ENCODE data around the gene SLIT1.

The SLIT1 gene

DNA sequence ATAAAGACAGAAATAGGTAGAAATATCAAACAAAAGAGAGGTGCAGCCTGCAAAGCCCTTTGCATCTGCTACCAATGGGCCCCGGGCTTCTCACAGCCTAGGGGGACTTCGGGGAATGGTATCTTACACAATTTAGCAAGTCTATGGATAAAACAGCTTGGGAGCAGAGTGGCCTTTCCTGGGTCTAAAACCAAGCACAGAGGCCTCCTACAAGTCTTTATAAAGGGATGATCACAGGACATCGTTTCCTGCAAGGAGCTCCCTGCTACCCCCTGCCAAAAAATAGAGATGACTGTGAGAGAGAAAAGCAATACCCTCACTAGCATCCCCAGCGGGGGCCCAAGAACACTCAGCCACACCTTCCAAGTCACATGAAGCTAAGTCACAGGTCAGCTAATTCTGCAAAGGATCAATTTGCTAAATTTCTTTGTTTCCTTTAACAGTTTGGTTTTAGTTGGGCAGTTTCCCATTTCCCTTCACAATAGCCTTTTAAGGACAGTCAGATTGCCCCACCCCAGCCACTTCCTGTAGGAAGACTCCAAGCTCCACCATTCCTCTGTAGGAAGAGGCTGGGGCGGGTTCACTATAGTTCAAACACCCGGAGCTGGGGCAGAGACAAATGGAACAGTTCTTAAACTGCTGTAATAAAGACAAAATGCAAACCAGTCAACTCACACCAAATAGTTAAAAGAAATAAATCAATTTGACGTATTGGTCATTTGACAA lies 105.5 kb downstream of the SLIT1 start:
- no peak for DNase-seq (ENCODE audit: low read depth)

- DNase-seq (ENCODE audit: low read depth), result no peak
Observed at GRCh38 chr10:97079448-97079847, 106.3 kb downstream of the SLIT1 start.

DNA sequence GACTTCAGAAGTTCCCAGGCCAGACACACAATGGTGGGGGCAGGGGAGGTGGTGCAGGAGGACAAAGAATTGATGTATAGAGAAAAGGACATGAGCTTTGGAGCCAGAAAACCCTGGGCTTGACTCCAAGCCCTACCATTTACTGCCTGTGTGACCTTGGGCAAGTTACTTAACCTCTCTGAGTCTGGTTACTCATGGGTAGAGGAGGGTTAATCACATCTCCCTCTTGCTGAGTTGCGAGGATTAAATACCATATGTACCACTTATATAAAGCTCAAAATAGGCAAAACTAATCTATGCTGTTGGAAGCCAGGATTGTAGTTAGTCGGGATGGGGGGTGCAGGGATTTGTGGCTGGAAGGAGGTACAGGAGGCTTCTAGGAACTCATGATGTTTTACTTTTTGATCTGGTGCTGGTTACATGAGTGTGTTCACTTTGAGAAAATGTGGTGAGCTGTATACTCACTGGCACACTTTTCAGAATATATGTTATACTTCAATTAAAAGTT lies 106.8 kb downstream of the SLIT1 start:
- DNase-seq (ENCODE audit: low read depth), result no peak

DNA sequence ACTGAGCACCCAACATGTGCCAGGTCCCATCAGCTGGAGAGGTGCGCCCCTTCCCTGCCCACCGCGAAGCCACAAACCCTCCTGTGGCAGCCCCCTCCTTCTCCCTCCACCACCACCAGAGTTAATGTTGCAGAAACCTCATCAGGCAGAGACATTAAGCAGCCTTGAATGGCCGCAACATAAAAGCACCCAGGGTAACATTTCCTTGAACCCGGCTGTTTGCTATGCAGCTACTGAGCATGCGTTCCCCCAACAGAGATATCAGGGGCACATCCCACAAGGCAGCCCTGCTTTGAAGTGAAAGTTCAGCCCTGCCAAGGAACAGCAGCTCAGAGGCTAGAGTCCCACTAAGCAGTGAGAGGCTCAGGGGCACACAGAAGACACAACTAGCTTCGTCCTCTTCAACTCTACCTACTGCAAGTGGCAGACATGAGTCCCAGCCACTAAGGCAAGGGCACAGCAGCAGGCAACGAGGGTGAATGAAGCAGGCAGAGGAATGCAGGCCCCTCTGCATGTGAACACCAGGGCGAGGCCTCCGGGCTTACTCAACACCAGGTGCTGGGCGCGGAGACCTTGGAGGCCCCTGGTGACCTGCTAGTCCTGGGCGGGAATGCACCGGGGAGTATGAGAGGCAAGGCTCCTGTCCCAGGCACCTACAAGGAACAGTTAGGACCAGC lies 107.4 kb downstream of the SLIT1 start:
- DNase-seq (ENCODE audit: low read depth), result no peak

DNA sequence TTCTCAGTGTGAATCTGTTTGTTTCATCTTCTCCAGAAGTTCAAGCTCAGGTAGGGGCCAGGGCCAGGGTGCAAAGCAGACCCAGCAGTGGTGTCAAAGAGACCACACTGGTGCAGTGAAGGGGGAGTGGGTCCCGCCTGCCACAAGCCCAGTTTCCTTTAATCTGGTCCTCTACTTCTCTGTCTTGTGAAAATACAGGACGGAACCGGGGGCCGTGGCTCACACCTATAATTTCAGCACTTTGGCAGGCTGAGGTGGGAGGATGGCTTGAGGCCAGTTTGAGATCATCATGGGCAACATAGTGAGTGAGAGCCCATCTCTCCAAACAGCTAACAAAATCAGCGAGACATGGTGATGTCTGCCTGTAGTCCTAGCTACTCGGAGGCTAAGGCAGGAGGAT lies 109.0 kb downstream of the SLIT1 start:
- DNase-seq (ENCODE audit: low read depth), result no peak

DNA sequence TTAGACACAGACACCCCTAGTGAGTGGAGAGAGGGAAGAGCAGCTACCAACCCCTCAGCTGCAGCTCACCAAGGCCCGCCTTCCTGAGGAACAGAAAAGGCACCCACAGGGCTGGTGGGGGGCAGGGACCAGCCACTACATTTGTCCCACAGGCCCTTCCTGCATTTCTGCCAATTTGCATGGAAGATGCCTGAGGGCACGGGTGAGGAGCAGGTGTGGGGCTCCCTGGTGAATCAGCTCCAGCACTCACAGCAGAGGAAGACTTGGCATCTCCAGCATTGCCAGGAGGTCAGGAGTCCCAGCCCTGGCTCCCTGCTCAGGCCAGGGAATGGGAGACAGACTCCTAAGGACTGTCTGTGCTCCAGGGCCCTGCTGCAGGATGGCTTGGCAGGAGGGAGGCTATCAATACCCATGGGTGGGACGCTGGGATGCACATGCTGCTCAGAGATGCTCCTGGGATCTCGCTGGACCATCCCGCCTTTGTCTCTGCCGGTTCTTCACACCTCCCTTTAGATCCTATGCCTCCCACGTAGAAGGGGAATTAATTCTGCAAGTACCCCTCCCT lies 109.7 kb downstream of the SLIT1 start:
- DNase-seq (ENCODE audit: low read depth), result no peak

DNA sequence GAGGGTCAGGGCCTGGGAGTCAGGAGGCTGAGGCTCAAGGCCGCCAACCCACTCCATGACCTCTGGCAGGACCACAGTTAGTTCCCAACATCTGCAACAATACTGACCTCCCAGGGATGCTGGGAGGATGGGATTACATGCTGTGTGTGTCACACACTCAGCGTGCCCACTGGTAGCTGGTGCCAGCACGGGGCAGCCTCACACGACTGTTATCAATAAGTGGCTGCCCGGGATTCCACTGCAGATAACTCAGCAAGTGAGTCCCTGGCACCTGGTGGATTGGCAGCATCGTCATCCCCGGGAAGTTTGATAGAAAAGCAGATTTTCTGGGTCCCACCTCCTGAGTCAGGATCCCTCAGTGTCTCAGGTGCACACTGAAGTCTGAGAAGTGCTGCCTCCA lies 110.3 kb downstream of the SLIT1 start:
- DNase-seq (ENCODE audit: low read depth), result no peak

DNA sequence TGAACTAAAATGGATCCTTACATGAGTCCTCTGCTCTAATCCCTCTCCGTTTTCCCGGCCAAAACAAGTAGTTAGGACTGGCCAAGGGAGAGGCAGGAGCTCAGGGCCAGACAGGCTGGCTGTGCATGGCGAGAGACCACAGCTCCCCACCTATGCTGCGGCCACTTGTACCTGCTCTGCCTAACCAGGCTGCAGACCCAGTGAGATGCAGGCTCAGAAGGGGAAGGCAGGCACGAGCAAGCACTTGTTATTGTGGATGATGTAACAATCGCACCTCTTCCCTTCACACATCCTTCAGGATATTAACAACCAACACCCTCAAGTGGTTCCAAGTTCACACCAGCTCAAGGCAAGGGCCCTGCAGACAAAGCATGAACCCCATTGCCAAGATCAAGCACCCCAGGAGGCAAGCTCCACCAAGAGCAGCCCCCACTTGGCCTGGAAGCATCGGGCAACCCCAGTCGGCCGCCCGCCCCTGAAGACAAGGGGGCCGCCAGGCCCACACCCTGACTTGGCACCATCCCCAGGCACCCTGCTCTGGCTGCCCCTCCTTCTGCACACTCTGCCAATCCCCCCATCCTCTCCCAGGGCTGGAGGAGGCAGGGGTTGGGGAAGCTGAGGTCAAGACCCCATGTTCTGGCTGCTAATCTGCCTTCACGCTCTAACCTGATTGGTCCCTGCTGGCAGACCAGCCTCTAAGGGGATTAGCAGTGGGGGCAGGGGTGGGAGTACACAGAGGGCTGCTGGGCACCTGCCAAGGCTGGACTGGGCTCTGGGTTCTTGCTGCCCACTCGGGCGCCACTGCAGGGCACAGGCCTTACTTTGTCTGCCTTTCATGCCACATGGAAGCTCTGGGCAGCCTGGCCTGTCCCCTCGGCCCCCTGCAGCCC lies 111.3 kb downstream of the SLIT1 start:
- DNase-seq (ENCODE audit: low read depth), result no peak

GRCh38 chr10:97072851-97073665 lies 112.7 kb downstream of the SLIT1 start:
- DNase-seq (ENCODE audit: low read depth), result peak; percentile 74

GRCh38 chr10:97071496-97071895 lies 114.3 kb downstream of the SLIT1 start:
- no peak for DNase-seq (ENCODE audit: low read depth)

DNA sequence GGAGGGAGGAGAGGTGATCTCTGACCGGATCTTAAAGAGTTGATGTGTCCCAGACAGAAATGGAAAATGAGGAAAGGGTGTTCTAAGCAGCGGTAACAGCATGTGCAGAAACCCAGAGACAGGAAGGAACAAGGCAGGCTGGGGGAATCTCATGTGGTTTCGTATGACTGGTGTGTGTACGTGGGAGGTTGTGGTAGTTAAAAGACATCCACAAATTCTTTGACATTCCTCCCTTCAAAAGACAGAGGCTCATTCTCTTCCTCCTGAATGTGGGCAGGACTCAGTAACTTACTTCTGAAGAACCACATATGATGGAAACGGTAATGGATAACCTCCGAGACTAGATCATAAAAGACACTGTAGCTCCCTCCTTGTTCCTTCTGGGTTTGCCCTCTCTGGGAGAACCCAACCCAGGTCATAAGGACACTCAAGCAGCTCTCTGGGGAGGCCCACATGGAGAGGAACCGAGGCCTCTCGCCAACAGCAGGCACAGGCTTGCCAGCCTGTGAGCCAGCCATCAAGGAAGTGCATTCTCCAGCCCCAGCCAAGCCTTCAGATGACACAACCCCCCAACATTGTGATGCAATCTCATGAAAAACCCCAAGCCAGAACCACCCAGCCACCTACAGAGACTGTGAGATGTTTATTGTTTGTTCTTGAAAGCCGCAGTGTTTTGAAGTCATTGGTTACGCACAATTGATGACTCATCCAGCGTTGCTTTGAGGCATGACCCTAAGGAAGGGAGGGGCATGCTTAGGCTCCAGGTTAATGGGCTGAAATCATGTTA lies 116.0 kb downstream of the SLIT1 start:
- peak; percentile 59 for DNase-seq (ENCODE audit: low read depth)

DNA sequence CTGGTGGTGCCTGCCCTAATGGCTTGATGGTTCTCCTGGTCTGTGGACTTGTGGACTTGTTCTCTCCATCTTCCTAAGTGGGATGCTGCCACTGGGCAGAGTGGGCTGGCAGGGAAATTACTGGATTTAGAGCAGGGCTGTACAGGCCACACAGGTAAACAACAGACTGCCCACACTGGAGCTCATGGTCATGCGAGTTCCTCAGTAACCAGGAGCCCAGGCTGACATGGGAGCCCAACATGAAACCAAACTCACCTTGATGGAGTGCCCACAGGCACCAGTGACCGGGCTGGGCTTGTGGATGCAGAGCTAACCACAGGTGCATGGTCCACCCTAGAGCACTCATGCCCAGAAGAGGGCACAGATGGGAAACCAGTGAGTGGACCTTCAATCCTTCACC lies 116.7 kb downstream of the SLIT1 start:
- no peak for DNase-seq (ENCODE audit: low read depth)

DNA sequence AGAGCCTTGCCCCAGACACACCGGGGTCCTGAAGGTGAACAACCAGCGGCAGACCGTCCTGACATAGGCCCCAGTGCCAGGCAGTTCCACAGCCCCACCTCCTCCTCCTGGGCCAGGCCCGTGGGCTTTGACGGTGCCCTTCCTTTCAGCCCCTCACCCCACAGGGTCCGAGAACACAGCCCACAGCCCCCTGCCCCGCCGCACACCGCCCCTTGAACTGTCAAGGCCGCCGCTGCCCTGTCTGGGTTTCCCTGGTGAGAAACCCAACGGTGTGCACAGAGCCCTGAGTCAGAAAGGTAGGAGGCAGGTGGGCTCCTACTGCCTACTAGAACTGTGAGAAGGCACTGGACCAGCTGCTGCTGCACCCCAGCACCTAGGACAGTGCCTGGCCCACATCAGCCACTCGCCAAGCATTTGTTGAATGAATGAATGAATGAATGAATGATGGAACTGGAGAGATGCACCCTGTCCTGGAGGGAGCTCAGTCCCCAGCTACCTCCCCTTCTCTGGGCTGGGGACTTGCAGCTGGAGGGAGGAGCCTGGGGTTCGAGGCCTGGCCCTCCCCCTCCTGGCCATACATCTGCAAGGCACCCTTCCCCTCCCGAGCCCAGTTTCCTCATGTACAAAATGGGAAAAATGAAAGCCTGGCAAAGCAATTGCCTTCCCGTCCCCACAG lies 117.9 kb downstream of the SLIT1 start:
- DNase-seq (ENCODE audit: low read depth), result no peak

DNA sequence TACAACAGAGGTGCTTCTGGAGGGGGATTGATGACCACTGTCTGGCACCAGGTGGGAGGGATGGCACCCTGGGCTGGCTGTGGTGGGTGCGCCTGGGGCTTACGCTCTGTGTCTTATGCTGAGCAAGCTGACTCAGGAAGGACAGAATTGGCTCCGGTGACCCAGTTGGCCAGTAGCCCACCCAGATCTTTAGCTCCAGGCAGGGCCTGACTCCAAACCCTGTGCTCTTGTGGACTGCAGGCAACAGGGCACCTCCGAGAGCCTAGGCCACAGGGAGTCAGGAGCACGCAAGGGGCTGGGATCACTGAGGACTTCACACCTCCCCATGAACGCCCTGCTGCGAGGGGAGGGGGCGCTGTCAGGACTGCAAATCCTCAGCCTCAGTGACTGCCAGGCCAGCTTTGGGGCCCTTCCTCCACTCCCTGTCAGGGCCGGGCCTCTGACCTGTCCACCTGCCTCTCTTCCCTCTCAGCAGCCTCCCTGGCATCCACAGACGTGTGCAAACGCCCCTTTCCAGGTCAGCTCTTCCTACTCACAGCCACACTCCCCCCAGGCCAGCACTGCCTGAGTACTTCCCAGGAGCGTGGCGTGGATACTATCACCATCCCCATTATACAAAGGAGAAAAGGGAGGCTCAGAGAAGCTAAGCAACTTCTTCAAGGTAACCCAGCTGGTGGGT lies 118.7 kb downstream of the SLIT1 start:
- no peak for DNase-seq (ENCODE audit: low read depth)

DNA sequence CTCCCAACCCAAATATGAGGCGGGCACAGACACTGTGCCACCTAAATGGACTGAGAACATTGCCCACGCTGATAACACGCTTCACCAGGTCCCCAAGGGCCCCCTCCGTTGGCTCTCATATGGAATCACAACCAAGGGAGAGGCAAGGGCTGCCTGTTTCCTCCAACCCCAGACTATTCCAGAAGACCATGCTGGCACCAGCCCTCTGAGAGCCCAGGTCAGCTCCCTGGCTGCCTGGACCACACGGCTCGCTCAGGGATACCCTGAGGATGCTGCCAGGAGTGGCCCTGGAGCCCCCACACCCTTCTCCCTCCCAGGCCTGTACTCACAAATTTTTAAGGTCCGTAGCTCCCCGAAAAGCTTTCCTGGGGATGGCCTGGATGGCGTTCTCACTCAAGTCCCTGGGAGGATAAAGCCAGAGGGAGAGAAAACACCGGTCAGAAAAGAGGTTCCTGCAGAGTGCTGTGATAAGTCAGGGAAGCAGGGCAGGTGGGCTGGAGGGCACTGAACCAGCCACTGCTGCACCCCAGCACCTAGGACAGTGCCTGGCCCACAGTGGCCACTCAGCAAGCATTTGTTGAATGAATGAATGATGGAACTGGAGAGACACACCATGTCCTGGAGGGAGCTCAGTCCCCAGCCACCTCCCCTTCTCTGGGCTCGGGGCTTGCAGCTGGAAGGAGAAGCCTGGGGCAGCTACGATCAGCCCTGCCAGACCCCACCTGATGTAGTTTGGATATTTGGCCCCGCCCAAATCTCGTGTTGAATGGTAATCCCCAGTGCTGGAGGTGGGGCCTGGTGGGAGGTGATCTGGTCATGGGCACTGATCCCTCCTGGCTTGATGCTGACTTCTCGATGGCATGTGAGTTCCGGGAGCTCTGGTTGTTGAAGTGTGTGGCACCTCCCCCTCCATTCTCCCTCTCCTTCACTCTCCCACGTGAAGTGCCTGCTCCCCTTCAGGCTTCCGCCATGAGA lies 119.8 kb downstream of the SLIT1 start:
- no peak for DNase-seq (ENCODE audit: low read depth)

- DNase-seq (ENCODE audit: low read depth), result no peak
Observed at GRCh38 chr10:97065128-97065527, 120.6 kb downstream of the SLIT1 start.

DNA sequence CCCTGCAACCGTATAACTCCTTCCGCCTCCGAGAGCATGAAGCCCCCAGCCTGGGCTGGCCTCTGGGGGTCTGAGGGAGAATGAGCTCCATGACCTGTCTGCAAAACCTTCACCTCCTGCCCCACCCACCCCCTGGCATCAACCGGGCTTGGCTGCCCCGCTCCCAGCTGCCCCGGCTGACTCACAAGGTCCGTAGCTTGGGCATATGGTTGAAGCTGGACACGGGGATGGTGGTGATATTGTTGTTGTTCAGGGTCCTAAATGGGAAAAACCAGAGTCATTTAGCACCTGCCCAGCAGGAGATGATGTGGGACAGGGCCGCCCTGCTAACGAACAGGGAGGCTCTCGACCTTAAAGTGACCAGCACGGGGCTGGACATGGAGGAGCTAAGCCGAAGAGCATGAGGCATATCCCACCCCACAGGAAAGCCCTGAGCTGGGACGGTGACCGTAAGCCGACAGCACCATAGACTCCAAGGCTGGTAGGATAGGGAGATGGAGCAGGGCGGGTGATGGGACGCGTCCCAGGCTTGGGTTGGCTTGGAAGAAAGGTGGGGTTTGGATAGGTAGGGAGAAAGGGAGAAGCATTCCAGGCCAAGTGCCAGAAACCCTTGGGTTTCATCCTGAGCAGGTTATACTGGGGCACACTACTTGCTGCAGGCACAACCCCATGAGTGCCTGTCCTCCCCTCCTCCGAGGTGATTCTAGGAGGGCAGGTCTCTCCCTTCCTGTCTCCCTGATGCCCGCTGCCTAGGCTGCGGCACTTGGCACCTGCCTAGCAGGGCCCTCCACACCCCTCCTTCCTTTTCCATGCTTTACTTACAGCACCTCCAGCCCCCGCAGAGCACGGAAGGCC lies 121.5 kb downstream of the SLIT1 start:
- no peak for DNase-seq (ENCODE audit: low read depth)

Measured in iris pigment epithelial cell (primary cell).